Measurements from ENCODE around the gene CDH2. TPM values are rescaled to one million over a fixed set of nuclear protein-coding genes. Genes with fewer than 3 reads are reported as not detected.

CDH2 gene
- total and polyA plus RNA-seq, 2 experiments from 2014 or later: 14.7 to 36.9 TPM

GRCh38 chr18:27967913-27968824 lies 208.8 kb downstream of the CDH2 start:
- no peak overlapping the region for H3K27ac ChIP-seq (ENCODE audit: low read depth)
- H3K9me2 ChIP-seq (ENCODE audit: insufficient read depth): no peaks in the 10 kb centered on the region
- ATAC-seq: no peak
- no peaks in the 10 kb centered on the region for H4K20me1 ChIP-seq (replicated peaks; ENCODE audit: insufficient read depth)
- H3F3A ChIP-seq (replicated peaks; ENCODE audit: low read depth): no peaks in the 10 kb centered on the region
- TF ChIP-seq ZNF114 (CRISPR knock-in tag; IDR thresholded peaks at IDR 0.05): no peak
- TF ChIP-seq ETS1 (IDR thresholded peaks at IDR 0.05): no peak
- no peak for TF ChIP-seq EZH2 (IDR thresholded peaks at IDR 0.05; ENCODE audit: low read depth, unreplicated experiment)
- no peak for TF ChIP-seq STAT1 (IDR thresholded peaks at IDR 0.05; ENCODE audit: unreplicated experiment)
- no peak for TF ChIP-seq CREB1 (CRISPR knock-in tag; IDR thresholded peaks at IDR 0.05; ENCODE audit: low read depth)
- no peak for TF ChIP-seq CTCF (conservative IDR thresholded peaks at IDR 0.05; ENCODE audit: low read depth in 2 of 2)
- H3K4me2 ChIP-seq: no peak overlapping the region
- H3K4me1 ChIP-seq (ENCODE audit: insufficient read depth): peaks cover 7% of the 10 kb centered on the region; the same call in 1 of the 2 replicates
- Mint-ChIP-seq H3K27ac (no peak overlapping the region), H3K4me3 (no peak overlapping the region), H3K27me3 (ENCODE audit: insufficient read depth, low read depth, poor library complexity) (no peaks in the 10 kb centered on the region), H3K4me1 (peaks cover 13% of the 10 kb centered on the region), H3K9me3 (no peaks in the 10 kb centered on the region), H3K36me3 (ENCODE audit: low read depth) (no peaks in the 10 kb centered on the region; the same call in 2 of the 3 replicates)
- H3K36me3 ChIP-seq (ENCODE audit: insufficient read depth): no peaks in the 10 kb centered on the region
- H3K4me3 ChIP-seq: no peak overlapping the region
- H2AFZ ChIP-seq: no peak overlapping the region
- H3K79me2 ChIP-seq (replicated peaks; ENCODE audit: insufficient read depth): no peaks in the 10 kb centered on the region
- no peaks in the 10 kb centered on the region for H3K27me3 ChIP-seq (ENCODE audit: insufficient read depth)
- no peak for DNase-seq (ENCODE audit: low spot score)

DNA sequence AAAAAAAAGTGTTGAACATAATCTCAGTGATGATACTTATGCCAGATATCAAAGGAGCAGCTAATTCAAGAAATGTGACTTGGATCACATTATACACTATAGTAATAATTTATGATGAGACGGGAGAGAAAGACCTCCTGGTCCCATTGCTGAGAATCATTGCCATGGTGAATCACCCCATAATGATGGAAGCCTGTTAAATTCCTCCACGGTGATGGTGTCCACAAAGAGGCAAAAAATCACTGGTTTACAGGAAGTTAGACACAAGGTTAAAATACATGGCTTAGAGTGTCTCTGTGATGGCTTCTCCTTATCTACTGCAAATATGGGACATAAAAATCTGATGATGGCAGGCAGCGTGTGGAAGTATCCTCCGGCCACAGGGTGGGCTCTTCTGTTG lies 210.0 kb downstream of the CDH2 start:
- Histone ChIP-seq H3K27ac (ENCODE audit: low read depth) (no peak overlapping the region), H3K36me3 (ENCODE audit: insufficient read depth) (no peaks in the 10 kb centered on the region), H3K4me3 (no peak overlapping the region), H3K27me3 (ENCODE audit: insufficient read depth) (no peaks in the 10 kb centered on the region), H3K4me1 (ENCODE audit: insufficient read depth) (peaks cover 7% of the 10 kb centered on the region; the same call in 1 of the 2 replicates), H3F3A (replicated peaks; ENCODE audit: low read depth) (no peaks in the 10 kb centered on the region), H3K79me2 (replicated peaks; ENCODE audit: insufficient read depth) (no peaks in the 10 kb centered on the region), H3K9me2 (ENCODE audit: insufficient read depth) (no peaks in the 10 kb centered on the region), H2AFZ (no peak overlapping the region), H4K20me1 (replicated peaks; ENCODE audit: insufficient read depth) (no peaks in the 10 kb centered on the region), H3K4me2 (no peak overlapping the region)
- no peak for TF ChIP-seq CTCF (conservative IDR thresholded peaks at IDR 0.05; ENCODE audit: low read depth in 2 of 2)
- no peak for TF ChIP-seq EZH2phosphoT487 (IDR thresholded peaks at IDR 0.05; ENCODE audit: unreplicated experiment)
- no peak for TF ChIP-seq ZNF331 (CRISPR knock-in tag; IDR thresholded peaks at IDR 0.05; ENCODE audit: low read depth)
- no peak for TF ChIP-seq EZH2 (IDR thresholded peaks at IDR 0.05; ENCODE audit: low read depth, unreplicated experiment)
- TF ChIP-seq NANOG (IDR thresholded peaks at IDR 0.05; ENCODE audit: borderline replicate concordance): no peak
- DNase-seq (ENCODE audit: low spot score) (no peak), ATAC-seq (no peak)
- Mint-ChIP-seq H3K9me3 (no peaks in the 10 kb centered on the region), H3K4me1 (peaks cover 13% of the 10 kb centered on the region), H3K27ac (no peak overlapping the region), H3K4me3 (no peak overlapping the region), H3K27me3 (ENCODE audit: insufficient read depth, low read depth, poor library complexity) (no peaks in the 10 kb centered on the region), H3K36me3 (ENCODE audit: low read depth) (no peaks in the 10 kb centered on the region; the same call in 2 of the 3 replicates)
